Measurements from ENCODE around the gene MOG. TPM values are rescaled to one million over a fixed set of nuclear protein-coding genes. Genes with fewer than 3 reads are reported as not detected.

MOG gene
- total and polyA plus RNA-seq, 4 donors: not detected

- peaks cover 3 to 14% (median 9%) of the 10 kb centered on the region in 4 donors for H3K4me1 ChIP-seq (ENCODE audit: control insufficient read depth in 4 of 4, insufficient read depth in 4 of 4, low read length in 3 of 4)
- no peak for DNase-seq (ENCODE audit: low spot score)
- H3K36me3 ChIP-seq (ENCODE audit: control insufficient read depth in 4 of 4, insufficient read depth in 3 of 4, low read depth in 1 of 4, low read length in 3 of 4): no peaks in the 10 kb centered on the region
- no peaks in the 10 kb centered on the region for H3K9me3 ChIP-seq (ENCODE audit: control insufficient read depth in 4 of 4, low read length in 3 of 4)
- TF ChIP-seq GABPA (IDR thresholded peaks at IDR 0.05 in 1 of 2, conservative IDR thresholded peaks at IDR 0.05 in 1 of 2) (no peak), TAF1 (conservative IDR thresholded peaks at IDR 0.05) (no peak), SP1 (IDR thresholded peaks at IDR 0.05) (no peak), EGR1 (IDR thresholded peaks at IDR 0.05; ENCODE audit: low read depth in 2 of 2) (no peak), RAD21 (IDR thresholded peaks at IDR 0.05) (no peak), FOXA2 (IDR thresholded peaks at IDR 0.05) (no peak), FOXA1 (IDR thresholded peaks at IDR 0.05) (no peak), NR2F2 (IDR thresholded peaks at IDR 0.05) (no peak), JUND (IDR thresholded peaks at IDR 0.05) (no peak), HNF4A (conservative IDR thresholded peaks at IDR 0.05) (no peak), YY1 (IDR thresholded peaks at IDR 0.05) (no peak), HNF4G (IDR thresholded peaks at IDR 0.05) (no peak), RXRA (IDR thresholded peaks at IDR 0.05) (no peak), REST (IDR thresholded peaks at IDR 0.05) (no peak)
- WGBS: 15% methylated on average over 31 of the region's 31 CpGs
- H3K4me3 ChIP-seq (ENCODE audit: low read depth in 1 of 3, low read length in 3 of 3): peak overlapping the region in 2 of 3 donors; percentile 33 to 43
- peaks cover 0 to 22% (median 0%) of the 10 kb centered on the region in 4 donors for H3K27me3 ChIP-seq (ENCODE audit: control insufficient read depth in 4 of 4, insufficient read depth in 4 of 4, low read length in 3 of 4)
- H3K27ac ChIP-seq (ENCODE audit: low read depth in 1 of 2, low read length in 2 of 2): peak overlapping the region; percentile 12 to 25
- H3K9ac ChIP-seq (ENCODE audit: low read depth in 1 of 2, low read length in 2 of 2): no peak overlapping the region
Measured at GRCh38 chr6:29626948-29627754, 29.7 kb upstream of the MOG start.

DNA sequence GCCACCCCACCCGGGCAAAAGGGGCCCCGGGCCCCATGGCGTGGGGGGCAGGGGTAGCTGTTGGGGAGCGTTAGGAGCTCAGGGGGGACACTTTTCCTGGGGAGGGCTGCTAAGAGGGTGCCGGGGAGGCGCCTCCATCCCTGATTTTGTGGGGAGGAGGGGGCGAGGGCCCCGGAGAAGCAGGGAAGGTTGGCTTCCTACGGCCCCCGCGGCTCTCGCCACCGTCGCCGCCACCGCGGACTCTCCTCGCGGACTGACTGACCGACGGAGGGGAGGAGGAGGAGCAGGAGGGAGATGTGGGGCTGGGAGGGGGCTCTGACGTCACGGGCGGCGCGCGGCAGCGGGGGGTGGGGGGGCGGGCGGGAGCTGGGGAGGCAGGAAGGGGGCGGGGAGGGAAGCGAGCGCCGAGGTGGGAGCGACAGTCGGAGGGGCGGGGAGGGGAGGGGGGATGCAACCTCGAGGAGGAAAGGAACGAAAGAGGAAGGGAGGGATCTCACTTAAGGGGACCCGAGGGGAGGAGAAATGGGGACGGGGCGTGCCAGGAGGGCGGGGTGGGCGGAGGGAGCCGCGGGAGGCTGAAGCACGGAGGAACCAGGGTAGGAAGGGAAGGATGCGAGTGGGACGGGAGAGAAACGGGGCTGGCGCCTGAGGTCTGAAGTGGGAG, 29.0 kb upstream of the MOG start:
- no peaks in the 10 kb centered on the region for H3K36me3 ChIP-seq (ENCODE audit: control insufficient read depth in 4 of 4, insufficient read depth in 3 of 4, low read depth in 1 of 4, low read length in 3 of 4)
- TF ChIP-seq RAD21 (IDR thresholded peaks at IDR 0.05) (no peak), EGR1 (IDR thresholded peaks at IDR 0.05; ENCODE audit: low read depth in 2 of 2) (no peak), TAF1 (conservative IDR thresholded peaks at IDR 0.05) (no peak), GABPA (IDR thresholded peaks at IDR 0.05 in 1 of 2, conservative IDR thresholded peaks at IDR 0.05 in 1 of 2) (no peak), YY1 (IDR thresholded peaks at IDR 0.05) (no peak)
- TF ChIP-seq, protein P1, sequence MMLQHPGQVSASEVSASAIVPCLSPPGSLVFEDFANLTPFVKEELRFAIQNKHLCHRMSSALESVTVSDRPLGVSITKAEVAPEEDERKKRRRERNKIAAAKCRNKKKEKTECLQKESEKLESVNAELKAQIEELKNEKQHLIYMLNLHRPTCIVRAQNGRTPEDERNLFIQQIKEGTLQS (IDR thresholded peaks at IDR 0.05): no peak
- no peak overlapping the region for H3K9ac ChIP-seq (ENCODE audit: low read depth in 1 of 2, low read length in 2 of 2)
- H3K27ac ChIP-seq (ENCODE audit: low read depth in 1 of 2, low read length in 2 of 2): peak overlapping the region; percentile 64 to 76
- H3K4me1 ChIP-seq (ENCODE audit: control insufficient read depth in 4 of 4, insufficient read depth in 4 of 4, low read length in 3 of 4): peaks cover 4 to 19% (median 11%) of the 10 kb centered on the region in 4 donors
- DNase-seq (ENCODE audit: low spot score): no peak
- 4% methylated on average over 51 of the region's 51 CpGs for WGBS
- peaks cover 0 to 24% (median 0%) of the 10 kb centered on the region in 4 donors for H3K27me3 ChIP-seq (ENCODE audit: control insufficient read depth in 4 of 4, insufficient read depth in 4 of 4, low read length in 3 of 4)
- H3K9me3 ChIP-seq (ENCODE audit: control insufficient read depth in 4 of 4, low read length in 3 of 4): no peaks in the 10 kb centered on the region
- H3K4me3 ChIP-seq (ENCODE audit: low read depth in 1 of 3, low read length in 3 of 3): peak overlapping the region; percentile 43 to 60 (median 54)

Data from liver (tissue), 9 donors.